ENCODE results near the gene UNC13C.

DNA sequence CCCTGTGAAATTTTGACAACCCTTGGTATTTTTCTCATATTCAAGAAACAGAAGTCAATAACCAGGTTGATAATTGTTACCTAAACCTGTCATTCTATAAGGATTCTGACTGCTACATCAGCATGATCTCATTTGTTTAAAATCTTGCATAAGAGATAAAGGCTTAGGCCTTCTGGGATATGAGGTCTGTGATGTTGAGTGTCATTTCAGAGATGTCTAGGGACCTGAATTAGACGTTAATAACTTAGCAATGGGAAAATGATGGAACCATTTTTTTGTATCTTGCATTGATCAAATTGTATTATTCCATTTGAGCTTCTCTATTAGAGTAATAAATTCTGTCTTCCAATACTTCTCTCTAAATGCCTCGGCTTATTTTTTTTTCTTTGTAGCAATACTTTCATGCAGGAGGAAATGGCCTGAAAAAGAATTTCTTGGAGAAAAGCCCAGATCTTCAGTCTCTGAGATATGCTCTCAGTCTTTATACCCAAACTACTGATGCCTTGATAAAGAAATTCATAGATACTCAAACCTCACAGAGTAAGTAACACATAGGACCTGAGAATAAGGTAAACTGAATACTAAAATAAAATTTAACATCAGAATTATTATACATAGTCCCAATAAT is 589.3 kb downstream of the UNC13C start:
- TF ChIP-seq, protein P1, sequence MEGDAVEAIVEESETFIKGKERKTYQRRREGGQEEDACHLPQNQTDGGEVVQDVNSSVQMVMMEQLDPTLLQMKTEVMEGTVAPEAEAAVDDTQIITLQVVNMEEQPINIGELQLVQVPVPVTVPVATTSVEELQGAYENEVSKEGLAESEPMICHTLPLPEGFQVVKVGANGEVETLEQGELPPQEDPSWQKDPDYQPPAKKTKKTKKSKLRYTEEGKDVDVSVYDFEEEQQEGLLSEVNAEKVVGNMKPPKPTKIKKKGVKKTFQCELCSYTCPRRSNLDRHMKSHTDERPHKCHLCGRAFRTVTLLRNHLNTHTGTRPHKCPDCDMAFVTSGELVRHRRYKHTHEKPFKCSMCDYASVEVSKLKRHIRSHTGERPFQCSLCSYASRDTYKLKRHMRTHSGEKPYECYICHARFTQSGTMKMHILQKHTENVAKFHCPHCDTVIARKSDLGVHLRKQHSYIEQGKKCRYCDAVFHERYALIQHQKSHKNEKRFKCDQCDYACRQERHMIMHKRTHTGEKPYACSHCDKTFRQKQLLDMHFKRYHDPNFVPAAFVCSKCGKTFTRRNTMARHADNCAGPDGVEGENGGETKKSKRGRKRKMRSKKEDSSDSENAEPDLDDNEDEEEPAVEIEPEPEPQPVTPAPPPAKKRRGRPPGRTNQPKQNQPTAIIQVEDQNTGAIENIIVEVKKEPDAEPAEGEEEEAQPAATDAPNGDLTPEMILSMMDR (IDR thresholded peaks at IDR 0.05) = no peak
- TF ChIP-seq POLR2A (IDR thresholded peaks at IDR 0.05) = no peak

Data from tibial nerve (tissue), 3 donors.